Measurements from ENCODE around the gene PTK6. TPM values are rescaled to one million over a fixed set of nuclear protein-coding genes. Genes with fewer than 3 reads are reported as not detected.
"Not testable (repeated sequence)": the region's sequence is repeated elsewhere in the genome, so short reads cannot be mapped to it uniquely, and the experiment has no call there.

PTK6 gene
- total RNA-seq, 1 experiment from 2014 or later: 0.14 TPM

DNA sequence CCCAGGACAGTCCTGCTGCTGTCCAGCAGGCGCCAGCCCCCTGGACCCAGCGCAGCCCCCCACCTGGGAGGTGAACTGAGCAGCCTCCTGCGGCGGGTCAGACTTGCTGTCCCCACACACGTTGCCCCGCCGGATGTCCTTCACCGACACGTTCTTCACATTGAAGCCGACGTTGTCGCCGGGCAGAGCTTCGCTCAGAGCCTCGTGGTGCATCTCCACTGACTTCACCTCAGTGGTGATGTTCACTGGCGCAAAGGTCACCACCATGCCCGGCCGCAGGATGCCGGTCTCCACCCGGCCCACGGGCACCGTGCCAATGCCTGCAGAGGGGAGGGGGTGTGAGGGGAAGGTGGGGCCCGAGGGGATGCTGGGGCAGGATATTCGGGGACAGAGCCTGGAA, 46.8 kb downstream of the PTK6 start:
- peaks cover 17% of the 10 kb centered on the region for H3K27me3 ChIP-seq (ENCODE audit: control insufficient read depth, insufficient read depth, low read length)
- DNase-seq: no peak
- H3K36me3 ChIP-seq (replicated peaks; ENCODE audit: control insufficient read depth, insufficient read depth, low read length): no peaks in the 10 kb centered on the region; the same call in 1 of the 2 replicates
- no peak overlapping the region for H3K4me3 ChIP-seq (ENCODE audit: insufficient read depth, low read depth, low read length)

DNA sequence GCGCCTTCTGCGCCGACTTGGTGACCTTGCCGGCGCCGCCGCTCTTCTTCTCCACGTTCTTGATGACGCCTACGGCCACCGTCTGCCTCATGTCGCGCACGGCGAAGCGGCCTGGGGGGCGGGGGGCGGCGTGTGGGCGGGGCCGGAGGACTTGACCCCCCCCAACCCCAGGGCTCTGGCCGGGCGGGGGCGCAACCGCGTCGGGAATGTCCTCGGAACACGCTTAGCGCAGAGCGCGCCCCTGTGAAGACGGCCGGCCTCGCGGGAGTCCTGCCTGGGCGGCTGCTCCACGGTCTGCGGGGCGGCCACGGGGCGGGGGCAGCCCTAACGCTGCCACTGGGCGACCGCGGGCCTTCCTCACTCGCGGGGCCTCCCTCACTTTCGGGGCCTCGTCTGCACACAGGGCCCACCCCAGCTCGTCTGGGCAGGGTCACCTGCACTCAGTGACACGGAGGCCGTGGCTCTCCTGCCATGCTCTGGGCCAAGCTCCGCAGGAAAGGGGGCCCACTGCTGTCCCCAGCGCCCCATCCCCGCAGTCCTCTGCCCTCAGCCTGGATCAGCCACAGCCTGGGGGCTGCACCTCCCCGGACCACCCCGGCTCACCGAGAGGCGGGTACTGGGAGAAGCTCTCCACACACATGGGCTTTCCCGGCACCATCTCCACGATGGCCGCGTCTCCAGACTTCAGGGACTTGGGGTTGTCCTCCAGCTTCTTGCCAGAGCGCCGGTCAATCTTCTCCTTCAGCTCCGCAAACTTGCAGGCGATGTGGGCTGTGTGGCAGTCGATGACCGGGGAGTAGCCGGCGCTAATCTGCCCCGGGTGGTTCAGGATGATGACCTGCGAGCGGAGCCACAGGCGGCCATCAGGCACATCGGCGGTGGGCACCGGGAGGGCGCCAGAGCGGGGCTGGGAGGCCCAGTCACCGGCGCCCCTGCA, 48.6 kb downstream of the PTK6 start:
- peak overlapping the region; percentile 33 for H3K4me3 ChIP-seq (ENCODE audit: insufficient read depth, low read depth, low read length)
- H3K27me3 ChIP-seq (ENCODE audit: control insufficient read depth, insufficient read depth, low read length): peaks cover 17% of the 10 kb centered on the region
- DNase-seq: peak; percentile 88
- no peaks in the 10 kb centered on the region for H3K36me3 ChIP-seq (replicated peaks; ENCODE audit: control insufficient read depth, insufficient read depth, low read length)

DNA sequence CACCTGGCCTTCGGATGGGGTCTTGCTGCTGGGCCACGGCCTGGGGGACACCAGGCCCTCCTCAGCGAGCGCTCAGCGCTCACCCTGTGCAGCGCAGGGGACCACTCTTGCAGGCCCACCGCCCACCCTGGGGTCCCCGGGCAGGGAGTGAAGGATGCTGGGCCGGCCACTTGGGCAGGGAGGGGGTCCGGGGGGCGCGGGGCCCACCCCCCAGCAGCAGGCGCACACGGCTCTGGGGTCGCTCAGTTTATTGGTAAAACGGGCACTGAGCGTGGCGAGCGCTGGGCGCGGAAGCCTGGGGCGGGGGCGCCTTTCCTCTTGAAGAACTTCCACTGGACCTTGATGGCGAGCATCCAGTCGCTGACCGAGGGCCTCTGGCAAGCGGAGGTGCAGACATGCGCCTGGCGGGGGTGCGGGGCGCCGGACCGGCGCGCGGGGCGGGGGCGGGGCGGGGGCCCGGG, 49.4 kb downstream of the PTK6 start:
- no peak for DNase-seq
- H3K4me3 ChIP-seq (ENCODE audit: insufficient read depth, low read depth, low read length): peak overlapping the region; percentile 33
- H3K36me3 ChIP-seq (replicated peaks; ENCODE audit: control insufficient read depth, insufficient read depth, low read length): no peaks in the 10 kb centered on the region
- peaks cover 17% of the 10 kb centered on the region for H3K27me3 ChIP-seq (ENCODE audit: control insufficient read depth, insufficient read depth, low read length)

DNA sequence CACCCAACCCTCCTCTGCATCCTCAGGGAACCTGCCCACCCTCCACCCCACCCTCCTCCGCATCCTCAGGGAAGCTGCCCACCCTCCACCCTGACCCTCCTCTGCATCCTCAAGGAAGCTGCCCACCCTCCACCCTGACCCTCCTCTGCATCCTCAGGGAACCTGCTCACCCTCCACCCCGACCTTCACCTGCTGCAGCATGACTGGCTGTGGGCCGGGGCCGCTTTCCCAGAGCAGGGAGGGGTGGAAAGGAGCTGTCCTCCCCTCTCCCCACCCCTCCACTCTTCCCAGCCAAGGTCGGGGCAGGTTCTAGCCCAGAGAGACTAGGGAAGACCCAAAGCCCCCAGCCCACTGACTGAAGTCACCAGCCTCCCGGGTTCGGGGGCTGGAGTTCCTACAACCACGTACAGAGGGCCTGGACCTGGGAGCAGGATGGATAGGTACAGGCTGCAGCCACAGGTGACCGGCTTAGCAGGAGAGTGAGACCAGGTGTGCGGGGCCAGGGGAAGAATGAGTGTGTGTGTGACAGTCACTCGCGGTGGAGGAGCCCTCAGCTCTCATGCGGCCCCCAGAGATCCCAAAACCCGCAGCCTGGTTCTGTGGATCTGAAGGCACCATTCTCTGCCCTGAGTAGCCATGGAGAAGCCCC, 49.9 kb downstream of the PTK6 start:
- H3K27me3 ChIP-seq (ENCODE audit: control insufficient read depth, insufficient read depth, low read length): peaks cover 17% of the 10 kb centered on the region
- DNase-seq: no peak
- H3K4me3 ChIP-seq (ENCODE audit: insufficient read depth, low read depth, low read length): no peak overlapping the region; the same call in 1 of the 2 replicates

DNA sequence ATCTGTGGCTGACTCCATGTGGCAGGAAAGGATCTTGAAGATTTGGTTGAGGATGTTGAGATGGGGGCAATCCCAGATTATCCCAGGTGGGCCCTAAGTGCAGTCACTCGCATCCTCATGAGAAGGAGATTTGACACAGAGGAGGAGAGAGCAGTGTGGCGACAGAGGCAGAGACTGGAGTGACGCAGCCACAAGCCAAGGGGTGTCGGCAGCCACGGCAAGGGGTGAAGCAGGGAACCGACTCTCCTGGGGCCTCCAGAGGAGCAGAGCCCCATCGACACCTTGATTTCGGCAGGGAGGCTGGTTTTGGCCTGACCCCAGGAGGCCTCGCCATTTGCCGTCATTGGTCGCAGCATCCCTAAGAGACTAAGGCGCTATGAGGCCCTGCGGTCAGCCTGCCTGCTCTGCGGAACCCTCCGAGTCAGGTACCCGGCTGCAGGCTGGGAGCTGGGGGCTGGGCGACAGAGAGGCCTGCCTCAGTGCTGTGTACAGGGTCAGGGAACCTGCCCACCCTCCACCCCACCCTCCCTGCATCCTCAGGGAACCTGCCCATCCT, 50.8 kb downstream of the PTK6 start:
- H3K4me3 ChIP-seq (ENCODE audit: insufficient read depth, low read depth, low read length): no peak overlapping the region
- H3K36me3 ChIP-seq (replicated peaks; ENCODE audit: control insufficient read depth, insufficient read depth, low read length): no peaks in the 10 kb centered on the region
- no peak for DNase-seq
- H3K27me3 ChIP-seq (ENCODE audit: control insufficient read depth, insufficient read depth, low read length): peaks cover 17% of the 10 kb centered on the region

More for the DNA sequence above, 49.9 kb downstream of the PTK6 start:
- no peaks in the 10 kb centered on the region for H3K36me3 ChIP-seq (replicated peaks; ENCODE audit: control insufficient read depth, insufficient read depth, low read length)

DNA sequence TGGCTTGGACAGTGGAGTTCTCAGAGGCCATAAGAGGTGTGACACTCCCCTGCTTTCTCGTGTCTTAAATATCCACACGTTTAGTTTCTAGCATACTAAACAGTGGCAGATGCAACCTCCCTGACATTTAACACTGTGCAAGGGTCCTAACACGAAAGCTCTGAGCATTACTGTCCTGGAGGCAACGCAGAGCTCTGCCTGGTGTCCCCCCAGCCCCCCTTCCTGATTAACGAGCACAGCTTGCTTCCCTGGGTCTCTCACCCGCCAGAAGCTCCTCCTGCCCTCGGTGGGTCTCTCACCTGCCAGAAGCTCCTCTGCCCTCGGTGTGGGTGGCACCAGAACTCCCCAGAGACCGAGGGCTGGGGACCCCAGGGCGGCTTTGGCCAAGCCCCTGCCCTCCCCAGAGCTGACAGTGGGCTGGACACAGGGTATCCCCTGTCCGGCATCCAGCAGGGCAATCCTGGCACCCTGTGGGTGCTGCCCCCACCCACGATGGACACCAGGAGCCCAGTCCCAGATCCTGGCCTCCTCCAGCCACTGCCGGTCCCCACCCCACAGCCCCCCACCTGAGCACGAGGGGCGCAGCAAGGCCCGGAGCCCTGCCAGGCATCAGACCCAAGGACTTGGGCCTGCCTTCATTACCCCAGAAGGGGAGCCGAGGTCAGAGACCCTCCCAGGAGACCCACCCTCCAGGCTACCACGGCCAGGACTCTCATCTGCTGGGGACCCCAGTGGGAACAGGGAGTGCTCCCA, 52.3 kb downstream of the PTK6 start:
- Histone ChIP-seq H3K36me3 (replicated peaks; ENCODE audit: control insufficient read depth, insufficient read depth, low read length) (no peaks in the 10 kb centered on the region), H3K27me3 (ENCODE audit: control insufficient read depth, insufficient read depth, low read length) (peaks cover 17% of the 10 kb centered on the region), H3K4me3 (ENCODE audit: insufficient read depth, low read depth, low read length) (no peak overlapping the region)
- DNase-seq: no peak

DNA sequence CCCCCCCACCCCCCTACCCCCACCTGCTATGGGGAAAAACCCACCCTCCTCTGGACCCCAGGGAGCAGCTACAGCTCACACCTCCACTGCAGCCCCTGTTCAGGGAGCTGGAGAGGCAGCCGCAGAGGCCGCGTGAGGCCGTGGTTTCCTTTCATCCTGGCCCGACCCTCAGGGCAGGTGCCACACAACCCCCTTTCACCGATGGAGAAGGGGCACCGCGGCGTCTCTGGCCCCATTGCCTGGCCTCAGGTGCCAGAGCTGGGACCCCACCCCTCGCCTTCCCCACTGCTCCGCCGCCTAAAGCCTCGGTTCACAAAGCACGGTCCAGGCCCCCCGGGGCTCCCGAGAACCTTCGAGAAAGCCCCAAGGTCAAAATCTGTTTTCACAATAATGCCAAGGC, 52.9 kb downstream of the PTK6 start:
- Histone ChIP-seq H3K4me3 (ENCODE audit: insufficient read depth, low read depth, low read length) (no peak overlapping the region), H3K36me3 (replicated peaks; ENCODE audit: control insufficient read depth, insufficient read depth, low read length) (no peaks in the 10 kb centered on the region), H3K27me3 (ENCODE audit: control insufficient read depth, insufficient read depth, low read length) (peaks cover 17% of the 10 kb centered on the region)
- no peak for DNase-seq

DNA sequence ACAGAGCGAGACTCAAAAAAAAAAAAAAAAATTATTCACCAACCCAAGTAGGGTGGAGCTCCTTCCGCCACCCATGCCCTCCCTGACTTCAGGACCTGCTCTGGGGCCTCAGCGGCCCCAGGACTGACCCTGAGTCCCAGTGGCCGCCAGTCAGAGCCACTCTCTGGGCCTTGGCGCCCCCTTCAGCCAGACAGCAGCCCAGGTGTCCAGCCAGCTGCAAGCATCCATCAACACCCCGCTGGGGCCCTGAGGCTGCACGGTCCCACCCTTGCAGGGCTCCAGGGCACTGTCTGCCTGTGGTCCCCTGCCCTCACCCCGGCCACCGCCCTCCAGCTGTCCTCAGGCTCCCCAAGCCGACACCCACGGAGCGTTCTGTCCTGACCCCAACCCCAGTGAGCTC, 53.3 kb downstream of the PTK6 start:
- Histone ChIP-seq H3K27me3 (ENCODE audit: control insufficient read depth, insufficient read depth, low read length) (peaks cover 16% of the 10 kb centered on the region), H3K36me3 (replicated peaks; ENCODE audit: control insufficient read depth, insufficient read depth, low read length) (no peaks in the 10 kb centered on the region), H3K4me3 (ENCODE audit: insufficient read depth, low read depth, low read length) (no peak overlapping the region)
- peak; percentile 91 for DNase-seq

DNA sequence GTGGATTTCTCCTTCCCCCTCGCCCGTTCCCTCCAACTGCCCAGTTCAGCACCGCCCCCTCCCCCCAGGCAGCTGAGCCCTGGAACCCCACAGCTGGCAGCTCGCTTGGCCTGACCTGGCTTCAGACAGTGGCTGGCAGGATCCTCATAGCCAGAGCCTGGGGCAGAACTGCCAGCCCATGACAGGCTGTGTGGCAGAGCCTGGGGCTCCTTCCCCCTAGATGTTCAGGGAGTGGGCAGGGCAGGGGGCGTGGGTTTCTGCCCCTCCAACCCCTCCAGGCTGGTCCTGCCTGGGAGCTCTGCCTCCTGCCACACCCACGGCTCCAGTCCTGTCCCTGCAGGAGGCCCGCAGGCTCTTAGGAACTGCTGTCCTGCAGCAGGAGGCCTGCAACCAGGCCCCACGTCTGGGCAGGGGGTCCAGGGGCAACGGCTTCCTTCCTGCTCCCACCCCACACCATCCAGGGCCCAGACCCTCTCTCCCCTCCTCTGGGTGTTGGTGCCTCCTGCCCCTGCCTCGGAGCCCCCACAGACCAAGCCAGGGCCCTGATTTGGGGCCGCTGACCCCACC, 55.1 kb downstream of the PTK6 start:
- Histone ChIP-seq H3K4me3 (ENCODE audit: insufficient read depth, low read depth, low read length) (no peak overlapping the region), H3K27me3 (ENCODE audit: control insufficient read depth, insufficient read depth, low read length) (peaks cover under 1% of the 10 kb centered on the region; the same call in 1 of the 2 replicates), H3K36me3 (replicated peaks; ENCODE audit: control insufficient read depth, insufficient read depth, low read length) (no peaks in the 10 kb centered on the region)
- no peak for DNase-seq

DNA sequence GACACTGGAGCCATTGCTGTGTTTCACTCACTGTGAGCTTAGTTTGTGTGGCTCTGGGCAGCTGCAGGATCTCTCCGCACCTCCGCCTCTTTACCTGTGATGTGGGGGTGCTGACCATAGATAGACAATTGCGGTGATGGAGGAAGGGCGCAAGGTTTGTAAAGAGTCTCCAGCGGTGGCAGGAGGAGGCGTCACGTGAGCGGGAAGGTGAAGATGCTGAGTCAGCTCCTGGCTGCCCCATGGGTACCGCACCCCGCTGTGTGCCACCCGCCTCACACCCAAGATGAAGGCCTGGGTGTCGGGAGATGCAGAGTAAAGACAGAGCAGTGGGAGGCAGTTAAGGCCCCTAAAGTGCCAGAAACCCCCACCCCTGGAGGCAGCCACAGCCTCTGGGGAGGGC, 55.7 kb downstream of the PTK6 start:
- Histone ChIP-seq H3K36me3 (replicated peaks; ENCODE audit: control insufficient read depth, insufficient read depth, low read length) (no peaks in the 10 kb centered on the region), H3K27me3 (ENCODE audit: control insufficient read depth, insufficient read depth, low read length) (no peaks in the 10 kb centered on the region), H3K4me3 (ENCODE audit: insufficient read depth, low read depth, low read length) (no peak overlapping the region)
- DNase-seq: no peak

DNA sequence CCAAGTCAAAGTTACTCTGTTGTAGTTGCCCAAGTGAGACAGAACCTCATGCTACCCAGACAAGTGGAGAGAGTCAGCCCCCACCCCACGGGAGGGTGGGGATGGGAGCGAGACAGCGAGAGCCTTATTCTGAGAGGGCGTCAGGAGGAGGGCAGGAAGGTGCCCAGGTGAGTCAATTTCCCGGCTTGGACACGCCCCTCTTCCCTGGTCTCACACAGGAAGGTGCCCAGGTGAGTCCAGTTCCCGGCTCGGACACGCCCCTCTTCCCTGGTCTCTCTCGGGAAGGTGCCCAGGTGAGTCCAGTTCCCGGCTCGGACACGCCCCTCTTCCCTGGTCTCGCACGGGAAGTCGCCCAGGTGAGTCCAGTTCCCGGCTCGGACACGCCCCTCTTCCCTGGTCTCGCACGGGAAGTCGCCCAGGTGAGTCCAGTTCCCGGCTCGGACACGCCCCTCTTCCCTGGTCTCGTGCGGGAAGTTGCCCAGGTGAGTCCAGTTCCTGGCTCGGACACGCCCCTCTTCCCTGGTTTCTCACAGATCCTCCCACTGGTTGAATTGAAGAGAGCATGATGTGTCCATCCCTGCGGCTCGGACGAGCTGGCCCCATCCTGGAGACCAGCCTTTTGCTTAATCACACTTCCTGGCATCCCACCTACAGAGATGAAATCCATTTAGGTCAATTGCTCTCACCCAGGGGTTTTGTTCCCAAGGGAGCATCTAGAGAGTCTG, 57.3 kb downstream of the PTK6 start:
- not testable (repeated sequence) for H3K36me3 ChIP-seq (replicated peaks; ENCODE audit: control insufficient read depth, insufficient read depth, low read length); H3K27me3 ChIP-seq (ENCODE audit: control insufficient read depth, insufficient read depth, low read length); H3K4me3 ChIP-seq (ENCODE audit: insufficient read depth, low read depth, low read length); DNase-seq

DNA sequence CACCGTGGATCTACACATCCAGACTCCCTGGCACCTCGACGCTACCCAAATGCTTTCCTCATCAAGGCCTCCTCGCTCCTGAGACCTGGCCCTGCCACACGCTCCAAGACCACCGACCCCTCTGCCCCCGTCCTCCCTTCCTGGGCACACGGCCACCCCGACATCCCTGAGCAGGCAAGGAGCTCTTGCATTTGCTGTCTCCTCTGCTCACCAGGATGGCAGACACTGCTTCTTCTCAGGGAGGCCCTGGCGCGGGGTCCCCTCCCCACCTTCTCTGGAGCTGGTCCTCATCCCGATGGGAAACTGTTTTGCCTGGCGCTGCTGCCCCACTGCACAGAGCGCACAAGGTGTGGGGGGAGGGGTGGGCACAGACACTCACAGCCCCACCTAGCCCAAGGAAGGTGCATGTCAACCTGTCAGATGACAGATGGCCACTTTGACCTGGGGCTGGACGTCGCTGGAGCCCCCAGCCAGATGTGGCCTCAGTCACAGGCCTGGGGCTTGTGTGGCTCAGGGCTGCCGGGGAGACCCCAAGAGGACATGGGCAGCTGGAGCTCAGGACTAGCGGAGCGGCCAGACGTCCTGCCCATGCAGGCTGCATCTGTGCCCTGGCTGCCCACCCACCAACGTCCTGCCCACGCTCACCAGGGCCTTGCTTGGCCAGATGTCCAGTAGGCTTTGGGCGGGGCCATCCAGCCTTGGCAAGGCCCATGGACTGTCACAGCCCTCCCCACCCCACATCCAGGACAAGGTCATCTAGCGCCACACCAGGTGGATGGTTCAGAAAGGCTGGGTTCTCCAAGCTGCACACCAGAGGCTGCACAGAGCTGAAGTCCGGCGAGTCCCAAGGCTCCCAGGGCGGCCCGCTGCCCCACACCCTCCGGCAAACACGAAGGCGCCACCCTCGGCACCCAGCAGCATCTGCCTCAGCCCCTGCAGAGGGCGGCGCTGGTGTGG, 58.6 kb downstream of the PTK6 start:
- DNase-seq: no peak
- H3K27me3 ChIP-seq (ENCODE audit: control insufficient read depth, insufficient read depth, low read length): peaks cover 9% of the 10 kb centered on the region; the same call in 1 of the 2 replicates
- no peaks in the 10 kb centered on the region for H3K36me3 ChIP-seq (replicated peaks; ENCODE audit: control insufficient read depth, insufficient read depth, low read length)
- no peak overlapping the region for H3K4me3 ChIP-seq (ENCODE audit: insufficient read depth, low read depth, low read length)
